ENCODE data around the gene SAMD14. TPM values are rescaled to one million over a fixed set of nuclear protein-coding genes. Genes with fewer than 3 reads are reported as not detected.

SAMD14 gene
- total RNA-seq, 1 donor from 2014 or later = 1.7 TPM

DNA sequence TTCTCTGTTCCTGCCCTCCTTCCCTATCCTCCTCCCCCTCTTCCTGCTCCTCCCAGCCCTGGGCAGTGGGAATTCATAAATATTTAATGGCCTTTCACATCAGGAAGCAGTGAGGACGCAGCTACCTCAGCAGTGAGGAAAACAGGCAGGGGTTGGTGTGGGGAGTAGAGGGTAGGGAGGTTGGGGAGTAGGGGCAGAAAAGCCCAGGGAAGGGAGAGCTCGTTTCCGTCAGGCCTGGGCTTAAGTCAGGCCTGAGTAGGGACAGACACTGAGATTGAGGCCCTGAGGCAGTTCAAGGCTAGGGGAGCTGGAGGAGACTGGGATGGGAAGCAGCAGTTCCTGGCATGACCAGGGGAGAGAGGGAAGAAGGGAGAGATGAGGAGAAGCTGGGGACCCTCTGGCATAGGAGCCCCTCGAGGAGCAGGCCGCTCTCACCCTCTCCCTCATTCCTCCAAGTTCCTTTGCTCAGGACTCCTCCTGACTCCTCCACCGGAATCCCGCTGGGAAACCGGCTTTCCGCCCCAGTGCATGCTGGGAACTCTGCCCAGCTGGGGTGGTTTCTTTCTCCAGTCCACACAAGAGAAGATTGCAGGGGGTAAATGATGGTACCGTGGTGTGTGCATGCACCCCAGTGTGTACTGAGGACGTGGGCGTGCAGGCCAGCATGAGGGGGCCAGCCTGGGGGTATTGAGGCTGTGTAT lies 6.2 kb downstream of the SAMD14 start:
- DNase-seq (ENCODE audit: missing footprints) = peak; percentile 52
- intact Hi-C loops (cut with DNase I) = no loop called here
- ATAC-seq = peak; percentile 22

DNA sequence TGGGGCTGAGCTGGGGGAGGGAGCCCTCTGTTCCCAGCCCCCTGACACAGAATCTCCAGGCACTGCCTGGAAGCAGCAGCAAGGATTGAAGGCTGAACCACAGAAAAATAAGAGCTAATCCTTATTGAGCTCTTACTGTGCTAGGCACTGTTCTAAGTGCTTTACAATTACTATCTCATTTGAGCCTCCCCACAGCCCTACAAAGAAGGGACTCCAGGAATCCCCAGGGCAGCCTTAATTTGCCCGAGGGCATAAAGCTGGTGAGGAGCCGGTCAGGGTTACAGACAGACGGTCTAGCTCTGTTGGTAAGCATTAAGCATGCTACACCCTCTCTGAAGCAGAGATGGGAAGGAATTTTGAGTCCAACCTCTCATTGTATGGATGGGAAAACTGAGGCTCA lies 7.0 kb downstream of the SAMD14 start:
- ATAC-seq (no peak), DNase-seq (ENCODE audit: missing footprints) (no peak)
- intact Hi-C loops (cut with DNase I) = no loop called here

DNA sequence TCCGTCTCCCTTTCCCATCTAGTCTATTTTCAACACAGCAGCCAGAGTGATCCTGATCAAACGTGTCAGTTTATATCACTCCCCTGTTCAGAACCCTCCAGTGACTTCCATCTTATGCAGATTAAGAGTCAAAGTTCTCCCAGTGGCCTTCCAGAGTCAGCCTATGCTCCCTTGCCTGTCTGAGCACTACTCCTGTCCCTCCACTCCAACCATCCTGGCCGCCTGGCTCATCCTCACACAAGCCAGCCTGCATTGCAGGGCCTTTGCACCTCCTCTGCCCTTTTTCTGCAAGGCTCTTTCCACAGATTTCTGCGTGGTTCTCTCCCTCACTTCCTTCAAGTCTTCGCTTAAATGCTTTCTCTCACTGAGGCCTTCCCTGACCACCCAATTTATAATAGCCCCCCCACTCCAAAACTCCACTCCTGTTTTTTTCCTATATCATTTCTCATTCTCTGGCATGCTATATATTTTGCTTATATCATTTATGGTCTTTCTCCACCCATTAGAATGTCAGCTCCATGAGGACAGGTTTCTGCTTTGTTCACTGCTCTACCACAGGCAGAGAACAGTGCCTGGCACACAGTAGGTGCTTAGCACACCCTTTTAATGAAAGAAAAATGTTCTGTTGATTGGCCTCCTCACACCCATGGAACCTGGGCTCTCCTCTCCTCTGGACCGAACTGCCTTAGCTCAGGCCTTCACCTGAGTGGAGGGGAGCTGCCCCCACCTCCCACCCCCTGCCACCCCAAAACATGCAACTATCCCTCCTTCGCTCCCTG lies 9.3 kb downstream of the SAMD14 start:
- DNase-seq (ENCODE audit: missing footprints) (peak; percentile 17), ATAC-seq (no peak)
- intact Hi-C loops (cut with DNase I) = no loop called here

DNA sequence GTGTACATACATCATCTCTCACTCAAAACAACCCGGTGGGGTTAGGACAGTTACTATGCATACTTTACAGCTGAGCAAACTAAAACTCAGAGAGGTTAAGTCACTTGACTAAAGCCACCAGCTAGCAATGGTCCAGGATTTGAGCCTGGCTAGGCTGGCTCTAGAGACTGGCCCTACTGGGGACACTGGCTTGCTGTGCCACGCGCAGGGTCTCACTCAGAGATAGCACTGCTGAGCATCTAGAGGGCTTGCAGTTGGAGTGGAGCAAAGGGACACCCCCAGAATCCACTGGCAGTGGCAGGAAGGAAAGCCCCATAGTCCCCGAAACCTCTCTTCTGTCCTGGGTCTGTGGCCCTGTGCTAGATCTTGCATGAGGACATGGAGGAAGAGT lies 11.1 kb downstream of the SAMD14 start:
- ATAC-seq (no peak), DNase-seq (ENCODE audit: missing footprints) (peak; percentile 45)
- intact Hi-C loops (cut with DNase I) = loop anchor here (5.0 kb wide), 1 partner anchor 43 kb away; no protein-coding TSS in a partner anchor

DNA sequence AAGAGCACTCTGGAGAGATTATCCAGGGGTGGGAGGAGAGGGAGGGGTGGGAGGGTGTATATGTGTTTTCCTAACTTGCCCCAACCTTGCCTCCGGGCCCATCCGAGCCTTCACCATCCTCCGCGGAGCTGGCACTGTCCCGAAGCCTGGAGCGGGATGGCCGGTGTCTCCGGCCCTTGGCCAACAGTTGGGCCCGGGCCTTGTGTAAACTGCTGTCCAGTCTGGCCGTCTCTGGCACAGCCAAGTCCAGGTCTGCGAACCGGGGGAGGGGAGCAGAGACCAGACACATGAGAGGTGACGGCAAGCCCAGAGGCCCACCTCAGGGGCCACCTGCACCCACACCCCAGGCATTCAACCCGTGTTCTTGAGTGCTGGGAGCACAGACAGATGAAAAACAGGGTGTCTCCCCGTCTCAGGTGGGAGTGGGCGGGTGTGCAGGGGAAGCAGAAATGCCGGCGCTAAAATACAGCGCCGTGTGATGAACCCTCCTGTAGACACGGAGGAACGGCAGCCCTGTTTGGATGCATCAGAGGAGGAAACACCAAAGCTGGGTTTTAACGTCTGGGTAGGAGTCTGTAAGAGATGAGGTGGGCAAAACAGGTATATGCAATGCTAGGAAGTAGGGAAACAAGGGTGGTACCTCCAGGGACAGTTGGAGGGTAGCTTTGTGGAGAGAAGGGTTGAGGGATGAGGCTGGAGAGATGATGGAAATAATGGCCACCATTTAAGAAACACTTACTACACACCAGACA lies 11.7 kb downstream of the SAMD14 start:
- ATAC-seq (no peak), DNase-seq (ENCODE audit: missing footprints) (peak; percentile 68)
- intact Hi-C loops (cut with DNase I) = loop anchor here (5.0 kb wide), 1 partner anchor 44 kb away; no protein-coding TSS in a partner anchor

DNA sequence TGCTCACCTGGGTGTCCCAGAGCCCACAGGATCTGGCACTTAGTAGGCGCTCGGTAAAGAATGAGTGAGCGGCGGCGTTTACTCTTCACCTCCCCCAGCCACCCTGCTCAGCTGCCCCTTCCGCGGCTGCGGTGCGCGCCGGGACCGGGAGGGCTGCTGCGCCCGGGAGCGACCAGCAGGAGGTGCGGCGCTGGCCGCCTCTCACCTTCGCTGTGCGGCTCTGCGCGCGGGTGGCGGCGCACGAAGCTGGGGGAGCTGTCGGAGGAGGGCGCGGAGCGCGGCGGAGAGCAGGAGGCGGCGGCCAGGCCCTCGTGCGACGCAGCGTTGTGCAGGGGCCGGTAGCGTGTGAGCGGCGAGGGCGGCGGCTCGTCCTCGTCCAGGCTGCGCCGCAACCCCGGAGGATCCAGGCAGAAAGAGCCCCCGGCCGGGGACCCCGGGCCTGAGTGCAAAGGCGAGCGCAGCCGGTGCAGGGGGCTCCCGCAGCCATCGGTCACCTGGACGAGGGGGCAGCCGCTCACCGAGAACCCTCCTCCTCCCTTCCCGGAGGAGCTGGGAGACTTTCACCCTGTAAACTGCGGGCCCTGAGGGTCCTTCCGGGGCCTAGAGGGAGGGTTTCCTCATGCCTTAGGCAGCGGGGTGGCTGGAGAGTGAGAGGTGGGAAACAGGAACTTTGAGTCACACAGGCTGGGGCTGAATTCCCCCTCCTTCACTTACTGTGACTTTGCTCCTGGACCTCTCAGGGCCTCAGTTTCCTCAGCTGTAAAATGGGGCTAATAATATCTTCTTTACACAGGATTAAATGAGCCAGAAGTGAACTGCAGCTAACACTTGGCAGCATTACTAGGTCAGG lies 12.5 kb downstream of the SAMD14 start:
- DNase-seq (ENCODE audit: missing footprints) (peak; percentile 67), ATAC-seq (peak; percentile 60)
- intact Hi-C loops (cut with DNase I) = loop anchor here (5.0 kb wide), 1 partner anchor 45 kb away; no protein-coding TSS in a partner anchor

DNA sequence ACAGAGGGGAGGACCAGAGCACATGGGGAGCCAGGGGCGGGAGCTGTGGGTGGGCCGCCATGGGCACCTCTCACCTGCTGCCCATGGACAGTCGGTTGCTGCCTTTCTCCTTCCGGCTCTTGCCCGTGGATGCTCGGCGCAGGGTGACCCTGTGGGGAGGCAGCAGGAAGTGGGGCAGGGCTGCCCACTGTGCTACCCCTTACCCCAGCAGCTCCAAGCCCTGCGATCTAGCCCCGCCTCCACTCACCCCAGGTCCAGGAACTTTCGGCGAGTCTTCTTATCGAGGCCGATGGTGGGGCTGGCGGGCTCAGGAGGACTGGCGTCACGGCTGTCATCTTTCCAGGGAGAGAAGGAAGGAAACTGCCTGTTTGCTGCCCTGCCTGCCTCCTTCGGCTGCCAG lies 14.2 kb downstream of the SAMD14 start:
- intact Hi-C loops (cut with DNase I) = loop anchor here (5.0 kb wide), 1 partner anchor 47 kb away; no protein-coding TSS in a partner anchor
- DNase-seq (ENCODE audit: missing footprints) = peak; percentile 45
- ATAC-seq = no peak

DNA sequence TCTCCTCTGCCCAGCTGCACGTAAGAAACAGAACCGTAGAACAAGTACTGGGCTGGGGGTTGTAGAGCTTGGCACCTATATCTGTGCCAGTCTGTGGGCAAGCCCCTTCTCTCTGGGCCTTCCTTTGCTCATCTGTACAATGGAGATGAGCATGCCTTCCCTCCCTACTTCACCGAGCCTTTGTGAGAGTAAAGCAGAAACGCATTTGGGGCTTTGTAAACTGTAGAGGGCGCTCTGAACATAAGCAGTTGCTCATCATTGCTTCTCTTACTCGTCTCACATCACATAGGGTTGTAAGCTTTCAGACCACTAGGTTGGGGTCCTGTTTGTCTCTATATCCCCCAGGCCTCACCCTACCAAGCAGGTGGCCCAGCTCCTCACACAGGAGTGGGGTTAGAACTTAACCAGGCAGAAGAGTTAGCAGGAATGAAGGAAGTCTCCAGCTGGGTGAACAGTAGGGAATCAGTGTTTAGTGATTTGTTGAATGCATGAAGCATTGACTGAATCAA lies 15.1 kb downstream of the SAMD14 start:
- intact Hi-C loops (cut with DNase I) = loop anchor here (5.0 kb wide), 2 partner anchors 37 to 47 kb away; partner anchors contain the start of gene PPP1R9B
- ATAC-seq = no peak
- no peak for DNase-seq (ENCODE audit: missing footprints)

DNA sequence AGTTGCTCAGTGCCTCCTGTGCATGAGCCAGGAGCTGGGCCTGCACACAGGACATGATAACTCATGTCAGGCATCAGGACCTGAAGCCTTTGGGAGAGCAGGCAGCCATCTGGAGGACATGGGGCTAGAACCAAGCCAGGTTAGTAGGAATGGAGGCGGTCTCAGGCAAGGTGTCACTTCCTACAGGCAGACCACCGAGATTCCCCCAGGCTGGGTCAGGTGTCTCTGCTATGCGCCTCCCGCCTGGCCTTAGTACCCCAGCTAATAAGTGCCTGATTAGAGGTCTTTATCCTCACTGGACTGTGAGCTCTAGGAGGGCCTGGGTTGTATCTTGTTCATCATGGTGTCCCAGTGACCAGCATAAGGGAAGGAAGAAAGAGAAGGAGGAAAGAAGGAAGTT lies 15.6 kb downstream of the SAMD14 start:
- no peak for ATAC-seq
- intact Hi-C loops (cut with DNase I) = loop anchor here (5.0 kb wide), 1 partner anchor 38 kb away; the partner anchor contains the start of gene PPP1R9B
- peak; percentile 37 for DNase-seq (ENCODE audit: missing footprints)

DNA sequence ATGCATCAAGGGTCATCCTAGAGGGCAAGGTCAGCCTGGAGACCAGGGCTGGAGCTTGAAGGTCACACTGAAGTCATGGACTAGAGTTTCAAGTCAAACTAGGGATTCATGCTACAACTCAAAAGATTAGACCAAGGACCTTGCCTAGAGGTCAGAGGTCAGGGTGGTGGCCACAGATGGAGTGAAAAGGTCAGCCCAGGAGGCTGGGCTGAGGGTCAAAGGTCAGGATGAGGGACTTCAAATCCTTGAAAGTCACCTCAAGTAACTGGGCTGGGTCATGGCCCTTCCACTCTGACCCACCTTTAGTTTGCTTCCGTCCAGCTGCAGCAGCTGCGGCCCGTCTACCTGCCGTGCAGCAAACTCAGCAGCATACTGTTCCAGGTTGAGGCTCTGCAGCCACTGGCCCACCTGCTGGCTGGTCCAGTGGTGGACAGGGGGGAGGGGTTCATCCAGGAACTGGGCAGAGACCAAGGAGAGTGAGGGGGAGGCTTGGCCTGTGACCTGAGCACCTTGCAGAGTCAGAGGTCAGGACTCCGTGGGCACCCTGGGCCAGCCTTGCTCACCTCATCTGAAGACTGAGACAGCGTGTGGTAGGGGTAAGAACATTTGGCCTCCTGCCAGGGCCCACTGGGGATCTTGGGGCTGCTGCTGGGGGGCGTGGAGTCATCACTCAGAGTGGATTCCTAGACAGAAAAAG lies 16.2 kb downstream of the SAMD14 start:
- ATAC-seq (no peak), DNase-seq (ENCODE audit: missing footprints) (peak; percentile 70)
- intact Hi-C loops (cut with DNase I) = loop anchor here (5.0 kb wide), 1 partner anchor 39 kb away; the partner anchor contains the start of gene PPP1R9B

DNA sequence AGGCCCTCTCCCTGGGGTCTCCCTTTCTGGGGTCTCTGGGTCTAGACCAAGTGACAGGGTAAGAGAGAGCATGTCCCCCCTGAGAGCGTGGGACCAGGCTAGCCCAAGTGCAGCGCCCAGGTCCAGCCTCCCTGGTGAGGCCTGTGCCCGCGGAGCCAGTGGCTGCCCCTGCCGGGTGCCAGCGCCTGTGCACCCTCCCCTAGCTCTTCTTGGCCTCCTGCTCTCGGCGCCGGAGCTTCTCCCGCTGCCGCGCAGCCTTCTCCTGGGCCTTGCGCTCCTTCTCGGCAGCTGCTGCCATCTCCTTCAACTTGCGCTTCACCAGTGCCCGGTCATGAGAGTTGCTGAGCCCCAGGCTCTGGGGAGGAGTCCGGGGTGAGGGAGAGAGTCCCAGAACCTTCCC lies 17.3 kb downstream of the SAMD14 start:
- peak; percentile 12 for ATAC-seq
- no peak for DNase-seq (ENCODE audit: missing footprints)
- intact Hi-C loops (cut with DNase I) = loop anchor here (5.0 kb wide), 1 partner anchor 40 kb away; the partner anchor contains the start of gene PPP1R9B

DNA sequence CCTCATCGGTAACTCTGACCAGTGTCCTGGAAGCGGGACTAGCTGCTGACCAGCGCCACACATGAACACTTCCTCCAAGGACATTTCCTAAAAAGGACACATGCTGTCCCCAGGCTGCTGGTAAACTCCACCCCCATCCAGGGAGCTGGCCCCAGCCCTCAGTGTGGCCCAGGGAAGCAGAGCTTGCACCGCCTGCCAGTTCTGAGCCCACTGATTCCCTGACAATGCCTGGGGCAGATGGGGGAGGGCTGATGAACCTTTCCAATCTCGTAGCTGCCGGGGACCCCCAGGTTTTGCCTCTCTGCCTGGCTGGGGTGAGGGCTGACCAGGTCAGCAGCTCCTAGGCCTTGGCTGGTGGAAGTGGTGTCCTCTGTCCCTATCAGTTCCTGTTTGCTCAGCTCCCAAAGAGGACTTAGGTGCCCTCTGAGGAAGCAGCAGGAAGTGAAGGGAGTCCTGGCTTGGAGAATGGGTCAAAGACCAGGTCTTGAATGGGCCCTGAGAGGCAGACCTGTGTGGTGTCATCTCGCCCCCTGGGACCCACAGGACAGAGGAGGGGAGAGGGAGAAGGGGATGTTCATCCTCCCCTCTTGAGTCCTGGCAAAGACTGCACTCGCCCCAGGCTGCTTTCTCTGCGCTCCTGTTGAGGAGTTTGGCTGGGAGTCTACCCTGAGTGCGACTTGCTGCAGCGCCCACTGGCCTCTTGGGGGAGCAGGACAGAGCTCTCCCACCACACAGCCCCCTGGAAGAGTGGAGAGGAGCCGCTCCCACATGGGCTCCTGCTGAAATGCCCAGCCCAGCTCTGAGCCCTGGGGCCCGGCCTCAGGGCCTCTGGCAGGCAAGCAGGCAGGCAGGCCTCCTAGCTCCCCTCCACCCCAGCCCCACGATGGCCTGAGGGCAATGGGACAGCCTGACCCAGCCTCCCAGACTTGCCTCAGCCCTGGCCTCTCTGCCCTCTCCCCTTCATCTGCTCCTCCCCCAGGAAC lies 18.0 kb downstream of the SAMD14 start:
- intact Hi-C loops (cut with DNase I) = loop anchor here (5.0 kb wide), 1 partner anchor 40 kb away; the partner anchor contains the start of gene PPP1R9B
- peak; percentile 85 for DNase-seq (ENCODE audit: missing footprints)
- ATAC-seq = peak; percentile 78

DNA sequence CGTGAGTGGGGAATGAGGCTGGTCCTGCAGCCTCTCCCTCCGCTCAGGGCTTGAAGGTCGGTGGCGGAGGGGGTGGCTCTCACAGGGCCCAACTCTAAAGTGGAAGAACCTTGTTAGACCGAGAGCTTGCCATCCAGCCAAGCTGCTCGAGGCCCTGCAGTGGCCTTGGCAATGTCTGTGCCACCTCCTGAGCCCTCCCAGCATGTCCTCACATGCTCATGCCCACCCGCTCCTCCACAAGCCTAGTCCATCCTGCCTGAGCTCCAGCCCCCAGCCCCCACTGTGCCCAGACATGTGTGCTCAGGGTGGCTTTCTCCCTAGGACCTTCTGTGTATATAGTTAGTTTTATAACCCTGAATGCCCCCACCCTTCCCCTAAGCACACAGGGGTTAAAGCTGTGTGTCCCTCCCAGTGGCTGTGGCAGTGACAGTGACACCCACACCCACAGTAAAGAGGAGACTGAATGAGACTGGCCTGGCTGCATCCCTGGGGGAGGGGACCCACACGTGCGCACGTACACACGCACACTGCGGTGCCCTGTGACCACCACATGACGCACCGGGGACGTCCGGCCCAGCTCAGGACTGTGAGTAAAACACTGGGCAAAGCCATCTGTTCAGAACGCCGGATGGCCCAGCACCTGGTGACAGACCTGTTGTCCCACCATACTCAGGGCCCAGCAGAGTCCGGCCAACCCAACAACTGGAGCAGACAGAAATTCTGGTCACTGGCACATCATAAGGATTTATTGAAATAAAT lies 19.2 kb downstream of the SAMD14 start:
- ATAC-seq = peak; percentile 51
- DNase-seq (ENCODE audit: missing footprints) = peak; percentile 78
- intact Hi-C loops (cut with DNase I) = loop anchor here (5.0 kb wide), 1 partner anchor 42 kb away; the partner anchor contains the start of gene PPP1R9B

DNA sequence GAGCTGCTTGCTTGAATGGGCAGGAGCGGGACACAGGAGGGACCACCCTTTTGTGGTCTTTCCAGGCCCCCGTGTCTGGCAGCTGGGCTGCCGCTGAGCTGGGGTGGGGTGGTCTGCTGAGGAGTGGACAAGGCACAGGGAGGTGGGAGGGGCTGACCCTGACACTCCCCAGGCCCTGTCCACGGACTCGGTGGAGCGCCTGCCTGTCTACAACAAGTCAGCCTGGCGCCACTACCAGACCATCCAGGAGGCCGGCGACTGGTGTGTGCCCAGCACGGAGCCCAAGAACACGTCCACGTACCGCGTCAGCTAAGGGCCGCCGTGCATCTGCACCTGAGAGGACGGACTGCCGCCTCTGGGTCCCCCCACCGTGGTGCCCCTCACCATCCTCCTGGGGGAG lies 20.2 kb downstream of the SAMD14 start:
- ATAC-seq (no peak), DNase-seq (ENCODE audit: missing footprints) (peak; percentile 70)
- intact Hi-C loops (cut with DNase I) = loop anchor here (5.0 kb wide), 1 partner anchor 43 kb away; the partner anchor contains the start of gene PPP1R9B

DNA sequence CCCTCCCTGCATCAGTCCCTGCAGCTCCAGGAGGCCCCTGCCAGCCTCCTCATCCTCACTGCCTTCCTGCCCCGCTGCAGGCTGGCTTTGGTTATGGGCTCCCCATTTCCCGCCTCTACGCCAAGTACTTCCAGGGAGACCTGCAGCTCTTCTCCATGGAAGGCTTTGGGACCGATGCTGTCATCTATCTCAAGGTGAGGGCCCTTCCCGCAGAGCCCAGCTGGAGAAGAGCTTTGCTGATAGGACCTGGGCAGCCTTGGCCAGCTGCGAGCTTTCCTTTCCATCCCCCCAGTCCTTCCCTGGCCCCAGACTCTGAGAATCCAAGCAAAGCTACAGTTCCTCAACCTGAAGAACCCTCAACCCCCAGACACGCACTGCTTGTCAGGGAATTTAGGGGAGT lies 20.8 kb downstream of the SAMD14 start:
- DNase-seq (ENCODE audit: missing footprints) (peak; percentile 49), ATAC-seq (no peak)
- intact Hi-C loops (cut with DNase I) = no loop called here
